ENCODE measurements around the gene PBXIP1.

The PBXIP1 gene

GRCh38 chr1:154963643-154964042, 7.7 kb upstream of the PBXIP1 start:
- TF ChIP-seq ESRRG (CRISPR knock-in tag; IDR thresholded peaks at IDR 0.05): no peak
- no peak for TF ChIP-seq TOX (CRISPR knock-in tag; IDR thresholded peaks at IDR 0.05; ENCODE audit: borderline replicate concordance)
- TF ChIP-seq GLIS3 (CRISPR knock-in tag; IDR thresholded peaks at IDR 0.05): no peak
- no peak for TF ChIP-seq ISL1 (CRISPR knock-in tag; IDR thresholded peaks at IDR 0.05)
- TF ChIP-seq RARB (CRISPR knock-in tag; IDR thresholded peaks at IDR 0.05): no peak
- no peak for TF ChIP-seq OSR1 (CRISPR knock-in tag; IDR thresholded peaks at IDR 0.05)
- TF ChIP-seq SNAI2 (CRISPR knock-in tag; IDR thresholded peaks at IDR 0.05): no peak
- no peak for TF ChIP-seq ZNF565 (CRISPR knock-in tag; conservative IDR thresholded peaks at IDR 0.05; ENCODE audit: low read depth)
- TF ChIP-seq, protein P1, sequence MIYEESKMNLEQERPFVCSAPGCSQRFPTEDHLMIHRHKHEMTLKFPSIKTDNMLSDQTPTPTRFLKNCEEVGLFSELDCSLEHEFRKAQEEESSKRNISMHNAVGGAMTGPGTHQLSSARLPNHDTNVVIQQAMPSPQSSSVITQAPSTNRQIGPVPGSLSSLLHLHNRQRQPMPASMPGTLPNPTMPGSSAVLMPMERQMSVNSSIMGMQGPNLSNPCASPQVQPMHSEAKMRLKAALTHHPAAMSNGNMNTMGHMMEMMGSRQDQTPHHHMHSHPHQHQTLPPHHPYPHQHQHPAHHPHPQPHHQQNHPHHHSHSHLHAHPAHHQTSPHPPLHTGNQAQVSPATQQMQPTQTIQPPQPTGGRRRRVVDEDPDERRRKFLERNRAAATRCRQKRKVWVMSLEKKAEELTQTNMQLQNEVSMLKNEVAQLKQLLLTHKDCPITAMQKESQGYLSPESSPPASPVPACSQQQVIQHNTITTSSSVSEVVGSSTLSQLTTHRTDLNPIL (CRISPR knock-in tag; IDR thresholded peaks at IDR 0.05; ENCODE audit: low read depth): no peak
- TF ChIP-seq ARNTL (CRISPR knock-in tag; IDR thresholded peaks at IDR 0.05; ENCODE audit: borderline replicate concordance, low read depth): no peak
- TF ChIP-seq BACH2 (CRISPR knock-in tag; IDR thresholded peaks at IDR 0.05; ENCODE audit: borderline replicate concordance): no peak
- no peak for TF ChIP-seq ZC3H10 (CRISPR knock-in tag; IDR thresholded peaks at IDR 0.05)
- TF ChIP-seq POU6F1 (CRISPR knock-in tag; IDR thresholded peaks at IDR 0.05; ENCODE audit: borderline replicate concordance, low read depth): no peak
- TF ChIP-seq TSHZ2 (CRISPR knock-in tag; IDR thresholded peaks at IDR 0.05): no peak
- no peak for ATAC-seq

- TF ChIP-seq, protein P2, sequence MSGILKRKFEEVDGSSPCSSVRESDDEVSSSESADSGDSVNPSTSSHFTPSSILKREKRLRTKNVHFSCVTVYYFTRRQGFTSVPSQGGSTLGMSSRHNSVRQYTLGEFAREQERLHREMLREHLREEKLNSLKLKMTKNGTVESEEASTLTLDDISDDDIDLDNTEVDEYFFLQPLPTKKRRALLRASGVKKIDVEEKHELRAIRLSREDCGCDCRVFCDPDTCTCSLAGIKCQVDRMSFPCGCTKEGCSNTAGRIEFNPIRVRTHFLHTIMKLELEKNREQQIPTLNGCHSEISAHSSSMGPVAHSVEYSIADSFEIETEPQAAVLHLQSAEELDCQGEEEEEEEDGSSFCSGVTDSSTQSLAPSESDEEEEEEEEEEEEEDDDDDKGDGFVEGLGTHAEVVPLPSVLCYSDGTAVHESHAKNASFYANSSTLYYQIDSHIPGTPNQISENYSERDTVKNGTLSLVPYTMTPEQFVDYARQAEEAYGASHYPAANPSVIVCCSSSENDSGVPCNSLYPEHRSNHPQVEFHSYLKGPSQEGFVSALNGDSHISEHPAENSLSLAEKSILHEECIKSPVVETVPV (CRISPR knock-in tag; IDR thresholded peaks at IDR 0.05): no peak
- no peak for TF ChIP-seq ARNTL (CRISPR knock-in tag; IDR thresholded peaks at IDR 0.05; ENCODE audit: borderline replicate concordance, low read depth)
- TF ChIP-seq OSR1 (CRISPR knock-in tag; IDR thresholded peaks at IDR 0.05): no peak
- no peak for TF ChIP-seq GLIS3 (CRISPR knock-in tag; IDR thresholded peaks at IDR 0.05)
- TF ChIP-seq ESRRG (CRISPR knock-in tag; IDR thresholded peaks at IDR 0.05): no peak
- TF ChIP-seq CSDC2 (CRISPR knock-in tag; IDR thresholded peaks at IDR 0.05): no peak
- no peak for TF ChIP-seq RARB (CRISPR knock-in tag; IDR thresholded peaks at IDR 0.05)
- TF ChIP-seq SNAI2 (CRISPR knock-in tag; IDR thresholded peaks at IDR 0.05): no peak
- TF ChIP-seq ZNF8 (CRISPR knock-in tag; IDR thresholded peaks at IDR 0.05): no peak
- no peak for TF ChIP-seq TOX (CRISPR knock-in tag; IDR thresholded peaks at IDR 0.05; ENCODE audit: borderline replicate concordance)
- ATAC-seq: no peak
Measured at GRCh38 chr1:154962795-154963330, 7.0 kb upstream of the PBXIP1 start.

DNA sequence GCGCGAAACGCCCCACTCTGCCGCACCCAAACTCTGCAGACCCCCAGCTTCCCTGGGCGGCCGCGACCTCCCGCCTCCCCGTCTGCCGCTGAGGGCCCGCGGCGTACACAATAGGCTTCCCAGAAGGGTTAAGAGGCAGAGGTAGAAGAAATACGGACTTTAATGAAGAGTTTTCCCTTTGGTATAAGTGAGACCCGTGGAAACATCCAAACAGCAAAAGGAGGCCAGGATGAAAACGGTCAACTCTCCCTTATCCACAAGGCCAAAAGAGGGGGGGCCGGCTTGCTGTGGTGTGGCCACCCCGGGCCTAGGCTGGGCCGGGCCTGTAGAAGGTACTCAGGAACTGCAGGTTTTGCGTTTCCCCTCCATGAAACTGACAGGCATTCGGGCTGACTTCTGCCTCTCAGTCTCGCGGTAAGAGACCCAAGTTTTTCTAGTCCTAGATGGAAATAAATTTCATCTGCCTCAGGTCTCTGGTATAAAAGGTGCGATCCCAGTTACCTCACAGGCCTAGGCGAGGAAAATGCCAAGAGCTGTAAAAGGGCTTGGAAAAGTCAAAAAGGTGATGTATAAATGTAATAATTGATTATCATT, 6.4 kb upstream of the PBXIP1 start:
- TF ChIP-seq ARNTL (CRISPR knock-in tag; IDR thresholded peaks at IDR 0.05; ENCODE audit: borderline replicate concordance, low read depth): no peak
- no peak for TF ChIP-seq SNAI2 (CRISPR knock-in tag; IDR thresholded peaks at IDR 0.05)
- TF ChIP-seq, protein P2 (CRISPR knock-in tag; IDR thresholded peaks at IDR 0.05): no peak
- TF ChIP-seq TSHZ2 (CRISPR knock-in tag; IDR thresholded peaks at IDR 0.05): no peak
- peak; percentile 4 for ATAC-seq

Measured in SK-N-SH treated with all-trans-retinoic acid at 6 μM for 48 hours (cell line).